Measurements from ENCODE around the gene GPC5.
"Not testable (repeated sequence)": the region's sequence is repeated elsewhere in the genome, so short reads cannot be mapped to it uniquely, and the experiment has no call there.

GPC5 gene

GRCh38 chr13:92682832-92683517, 1284.6 kb downstream of the GPC5 start:
- DNase-seq: no peak

- no peak for DNase-seq
Observed at GRCh38 chr13:92694047-92694446, 1295.6 kb downstream of the GPC5 start.

GRCh38 chr13:92695827-92696226, 1297.4 kb downstream of the GPC5 start:
- not testable (repeated sequence) for DNase-seq

GRCh38 chr13:92716749-92717148, 1318.3 kb downstream of the GPC5 start:
- DNase-seq: no peak

- no peak for DNase-seq
Observed at GRCh38 chr13:92717857-92718256, 1319.4 kb downstream of the GPC5 start.

- no peak for DNase-seq
Observed at GRCh38 chr13:92719868-92720267, 1321.4 kb downstream of the GPC5 start.

- no peak for DNase-seq
Observed at GRCh38 chr13:92721620-92722019, 1323.2 kb downstream of the GPC5 start.

GRCh38 chr13:92727118-92727517, 1328.7 kb downstream of the GPC5 start:
- no peak for DNase-seq

GRCh38 chr13:92734068-92734467, 1335.6 kb downstream of the GPC5 start:
- no peak for DNase-seq

- no peak for DNase-seq
Observed at GRCh38 chr13:92734545-92734944, 1336.1 kb downstream of the GPC5 start.

- DNase-seq: no peak
Observed at GRCh38 chr13:92735909-92736308, 1337.5 kb downstream of the GPC5 start.

GRCh38 chr13:92739306-92739818, 1340.9 kb downstream of the GPC5 start:
- DNase-seq: no peak

- no peak for DNase-seq
Observed at GRCh38 chr13:92743992-92744391, 1345.6 kb downstream of the GPC5 start.

- DNase-seq: peak; percentile 9
Observed at GRCh38 chr13:92745258-92745657, 1346.8 kb downstream of the GPC5 start.

GRCh38 chr13:92752705-92753104, 1354.3 kb downstream of the GPC5 start:
- DNase-seq: not testable (repeated sequence)

- DNase-seq: no peak
Observed at GRCh38 chr13:92761710-92762109, 1363.3 kb downstream of the GPC5 start.

GRCh38 chr13:92767468-92767867, 1369.0 kb downstream of the GPC5 start:
- DNase-seq: no peak

GRCh38 chr13:92768602-92769001, 1370.2 kb downstream of the GPC5 start:
- no peak for DNase-seq

GRCh38 chr13:92769046-92769445, 1370.6 kb downstream of the GPC5 start:
- peak; percentile 28 for DNase-seq

GRCh38 chr13:92775658-92776057, 1377.2 kb downstream of the GPC5 start:
- DNase-seq: no peak

GRCh38 chr13:92781965-92782690, 1383.7 kb downstream of the GPC5 start:
- no peak for DNase-seq

GRCh38 chr13:92802776-92803175, 1404.4 kb downstream of the GPC5 start:
- DNase-seq: no peak

GRCh38 chr13:92804346-92804745, 1405.9 kb downstream of the GPC5 start:
- peak; percentile 45 for DNase-seq

- DNase-seq: peak; percentile 21
Observed at GRCh38 chr13:92804926-92805325, 1406.5 kb downstream of the GPC5 start.

All from NCI-H226 (cell line).